Measurements from ENCODE around the gene MET.
"Not testable (repeated sequence)": the region's sequence is repeated elsewhere in the genome, so short reads cannot be mapped to it uniquely, and the experiment has no call there.

The MET gene

DNA sequence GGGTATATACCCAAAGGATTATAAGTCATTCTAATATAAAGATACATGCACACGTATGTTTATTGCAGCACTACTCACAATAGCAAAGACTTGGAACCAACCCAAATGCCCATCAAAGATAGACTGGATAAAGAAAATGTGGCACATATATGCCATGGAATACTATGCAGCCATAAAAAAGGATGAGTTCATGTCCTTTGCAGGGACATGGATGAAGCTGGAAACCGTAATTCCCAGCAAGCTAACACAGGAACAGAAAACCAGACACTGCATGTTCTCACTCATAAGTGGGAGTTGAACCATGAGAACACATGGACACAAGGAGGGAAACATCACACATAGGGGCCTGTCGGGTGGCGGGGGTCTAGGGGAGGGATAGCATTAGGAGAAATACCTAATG lies 79.1 kb downstream of the MET start:
- DNase-seq (ENCODE audit: low read depth in 1 of 2, low spot score in 1 of 2): not testable (repeated sequence)

DNA sequence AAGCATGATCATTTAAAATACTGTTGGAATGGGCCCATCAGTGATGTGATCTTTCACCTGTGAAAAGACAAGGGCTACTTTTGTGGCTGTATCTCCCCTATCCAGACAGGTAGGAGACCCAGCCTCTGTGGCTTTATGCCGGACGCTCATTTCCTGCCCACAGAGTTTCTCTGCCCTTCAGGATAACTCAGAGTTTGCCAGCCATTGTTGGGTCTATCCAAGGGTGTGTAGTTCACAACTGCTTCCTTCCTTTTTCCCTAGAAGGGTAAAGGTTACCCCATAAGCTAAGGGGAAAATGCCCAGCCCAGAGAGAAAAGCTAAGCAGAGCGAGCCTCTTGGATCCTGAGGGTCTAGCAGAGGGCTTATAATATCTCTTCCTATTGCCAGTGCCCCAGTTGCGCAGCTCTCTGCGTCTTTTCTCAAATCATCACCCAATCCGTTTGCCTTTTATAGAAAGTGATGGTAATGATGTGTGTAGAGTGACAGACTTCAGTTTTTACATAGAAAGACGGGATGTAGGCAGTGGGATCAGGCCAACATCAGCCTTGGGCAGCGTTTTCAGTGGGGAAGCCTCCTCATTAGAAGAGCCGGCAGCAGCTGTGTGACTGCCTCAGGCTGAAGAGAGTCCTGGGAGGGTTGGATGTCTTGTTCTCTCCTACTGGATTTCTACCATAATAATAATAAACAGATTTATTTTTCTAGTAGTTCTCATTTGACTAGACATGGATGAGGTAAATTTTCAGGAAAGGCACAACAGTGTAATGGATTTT lies 80.5 kb downstream of the MET start:
- no peak for DNase-seq (ENCODE audit: low read depth in 1 of 2, low spot score in 1 of 2)

DNA sequence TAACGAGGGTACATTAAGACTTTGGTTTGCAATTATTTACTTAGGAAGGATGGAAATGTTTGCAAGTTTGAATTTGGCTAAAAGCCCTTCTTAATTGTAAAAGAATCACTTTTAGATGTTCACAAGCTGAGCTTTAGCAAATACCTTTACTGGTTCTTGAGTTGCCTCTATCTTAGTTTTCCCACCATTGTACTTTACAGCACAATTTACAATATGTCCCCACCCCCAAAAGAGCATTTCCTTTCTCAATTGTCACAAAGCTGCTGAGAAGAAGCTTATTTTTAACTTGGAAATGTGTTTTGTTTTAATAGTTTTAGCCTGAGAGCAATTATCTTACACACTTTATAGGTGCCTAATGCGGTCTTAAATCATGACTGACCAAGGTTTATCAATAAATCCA lies 81.1 kb downstream of the MET start:
- no peak for DNase-seq (ENCODE audit: low read depth in 1 of 2, low spot score in 1 of 2)

DNA sequence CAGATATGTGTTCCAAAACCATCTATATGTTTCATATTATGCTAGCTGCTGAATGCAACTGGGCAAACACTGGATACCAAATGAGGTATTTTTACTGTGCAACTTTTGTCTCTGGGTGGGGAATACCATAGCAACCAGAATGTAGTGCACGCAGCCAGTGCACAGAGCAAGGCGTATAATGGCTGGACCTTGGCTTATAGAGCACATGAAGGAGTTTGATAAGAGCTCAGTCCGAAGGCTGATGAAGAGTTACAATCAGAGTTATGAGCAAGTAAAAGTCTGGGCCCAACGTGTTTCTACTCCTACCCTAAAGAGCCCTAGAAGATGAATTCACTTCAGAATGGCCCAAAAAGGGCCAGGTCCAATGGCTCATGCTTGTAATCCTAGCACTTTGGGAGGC lies 82.2 kb downstream of the MET start:
- DNase-seq (ENCODE audit: low read depth in 1 of 2, low spot score in 1 of 2): no peak

DNA sequence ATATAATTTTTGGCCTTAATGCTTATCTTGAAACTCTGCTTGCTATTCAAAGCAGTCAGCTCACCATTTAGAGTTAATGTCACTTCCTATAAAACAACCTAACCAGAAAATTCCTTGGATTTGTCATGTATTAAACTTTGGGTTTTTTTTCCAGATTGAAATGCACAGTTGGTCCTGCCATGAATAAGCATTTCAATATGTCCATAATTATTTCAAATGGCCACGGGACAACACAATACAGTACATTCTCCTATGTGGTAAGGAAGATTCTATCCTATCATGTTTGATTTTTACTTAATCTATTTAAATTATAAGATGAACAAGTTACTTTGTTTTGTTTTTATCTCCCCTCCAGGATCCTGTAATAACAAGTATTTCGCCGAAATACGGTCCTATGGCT lies 85.3 kb downstream of the MET start:
- DNase-seq (ENCODE audit: low read depth in 1 of 2, low spot score in 1 of 2): no peak

DNA sequence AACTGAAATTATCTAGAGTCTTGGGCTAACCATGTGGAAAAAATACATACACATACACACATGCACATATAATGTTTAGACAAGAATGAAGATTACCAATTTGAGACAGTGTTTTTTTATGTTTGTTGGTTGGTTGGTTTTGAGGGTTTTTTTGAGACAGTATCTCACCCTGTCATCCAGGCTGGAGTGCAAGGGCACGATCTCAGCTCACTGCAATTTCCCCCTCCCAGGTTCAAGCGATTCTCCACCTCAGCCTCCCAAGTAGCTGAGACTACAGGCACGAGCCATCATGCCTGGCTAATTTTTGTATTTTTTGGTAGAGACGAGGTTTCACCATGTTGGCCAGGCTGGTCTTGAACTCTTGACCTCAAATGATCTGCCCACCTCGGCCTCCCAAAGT lies 87.6 kb downstream of the MET start:
- not testable (repeated sequence) for DNase-seq (ENCODE audit: low read depth in 1 of 2, low spot score in 1 of 2)

DNA sequence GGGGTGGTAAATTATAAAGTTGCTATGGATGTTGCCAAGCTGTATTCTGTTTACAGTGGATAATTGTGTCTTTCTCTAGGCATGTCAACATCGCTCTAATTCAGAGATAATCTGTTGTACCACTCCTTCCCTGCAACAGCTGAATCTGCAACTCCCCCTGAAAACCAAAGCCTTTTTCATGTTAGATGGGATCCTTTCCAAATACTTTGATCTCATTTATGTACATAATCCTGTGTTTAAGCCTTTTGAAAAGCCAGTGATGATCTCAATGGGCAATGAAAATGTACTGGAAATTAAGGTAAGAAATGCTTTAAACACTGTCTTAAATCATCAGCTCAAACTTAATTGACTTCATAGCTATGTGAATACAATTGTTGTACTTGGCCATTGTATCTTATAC lies 91.0 kb downstream of the MET start:
- DNase-seq (ENCODE audit: low read depth in 1 of 2, low spot score in 1 of 2): no peak

DNA sequence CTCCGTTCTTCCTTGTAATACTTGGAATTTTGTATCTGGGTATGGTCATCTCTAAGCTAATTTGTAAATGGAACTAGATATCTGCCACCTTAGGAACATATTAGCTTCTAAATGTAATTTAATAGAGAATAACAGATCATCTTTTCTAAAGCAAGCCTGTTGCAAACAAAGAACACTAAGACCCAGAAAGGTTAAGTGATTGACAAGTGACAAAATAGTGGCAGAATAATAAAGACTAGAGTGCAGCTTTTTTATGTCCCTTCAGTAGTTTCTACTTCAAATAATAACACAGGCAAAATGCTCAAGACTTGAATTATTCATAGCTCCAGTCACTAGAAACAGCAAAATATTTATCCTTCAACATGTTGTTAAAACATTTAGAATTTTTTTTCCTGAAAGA lies 91.7 kb downstream of the MET start:
- DNase-seq (ENCODE audit: low read depth in 1 of 2, low spot score in 1 of 2): no peak

DNA sequence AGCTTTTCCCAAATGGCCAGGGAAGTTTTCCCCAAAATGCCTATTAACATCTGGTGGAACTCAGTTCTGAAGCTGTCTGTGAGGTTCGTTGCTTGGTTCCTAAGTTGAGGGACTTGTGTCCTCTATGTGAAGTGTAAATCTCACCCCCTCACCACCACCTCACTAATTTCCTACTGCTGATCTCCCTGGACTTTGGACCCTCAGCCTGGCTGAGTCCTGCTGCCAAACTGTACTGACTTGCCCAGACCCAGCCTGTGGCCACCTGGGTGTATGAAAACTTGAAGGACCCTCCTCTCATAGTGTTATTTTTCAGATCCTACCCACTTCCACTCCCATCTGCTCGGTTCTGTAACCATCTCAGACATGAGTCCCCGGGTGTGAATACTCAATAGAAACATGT lies 94.9 kb downstream of the MET start:
- DNase-seq (ENCODE audit: low read depth in 1 of 2, low spot score in 1 of 2): no peak

DNA sequence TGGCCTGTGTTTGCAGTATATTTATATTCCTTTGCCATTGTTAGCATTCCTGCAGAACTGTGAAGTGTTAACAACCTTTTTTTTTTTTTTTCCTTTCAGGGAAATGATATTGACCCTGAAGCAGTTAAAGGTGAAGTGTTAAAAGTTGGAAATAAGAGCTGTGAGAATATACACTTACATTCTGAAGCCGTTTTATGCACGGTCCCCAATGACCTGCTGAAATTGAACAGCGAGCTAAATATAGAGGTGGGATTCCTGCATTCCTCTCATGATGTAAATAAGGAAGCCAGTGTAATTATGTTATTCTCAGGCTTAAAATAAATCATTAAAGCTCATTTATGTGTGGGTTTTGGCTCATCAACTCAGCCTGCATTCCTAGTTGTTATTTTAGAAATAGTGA lies 97.5 kb downstream of the MET start:
- DNase-seq (ENCODE audit: low read depth in 1 of 2, low spot score in 1 of 2): no peak

DNA sequence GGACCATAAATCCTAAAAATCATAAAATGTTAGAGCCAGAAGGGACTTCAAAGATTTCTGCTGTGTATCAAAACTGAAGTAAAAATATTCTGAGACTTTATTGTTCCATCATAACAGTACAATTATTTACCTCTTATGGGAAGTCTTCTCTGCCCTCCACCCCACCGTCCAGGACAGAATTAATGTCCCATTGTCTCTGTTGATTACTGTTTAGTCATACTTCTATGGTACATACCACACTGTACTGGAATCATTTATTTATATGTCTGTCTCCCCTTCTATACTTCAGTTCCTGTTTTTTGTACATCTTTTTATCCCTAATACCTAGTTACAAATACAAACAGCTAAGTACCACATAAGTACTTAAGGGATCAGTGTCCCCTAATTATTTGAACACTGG lies 98.9 kb downstream of the MET start:
- DNase-seq (ENCODE audit: low read depth in 1 of 2, low spot score in 1 of 2): no peak

DNA sequence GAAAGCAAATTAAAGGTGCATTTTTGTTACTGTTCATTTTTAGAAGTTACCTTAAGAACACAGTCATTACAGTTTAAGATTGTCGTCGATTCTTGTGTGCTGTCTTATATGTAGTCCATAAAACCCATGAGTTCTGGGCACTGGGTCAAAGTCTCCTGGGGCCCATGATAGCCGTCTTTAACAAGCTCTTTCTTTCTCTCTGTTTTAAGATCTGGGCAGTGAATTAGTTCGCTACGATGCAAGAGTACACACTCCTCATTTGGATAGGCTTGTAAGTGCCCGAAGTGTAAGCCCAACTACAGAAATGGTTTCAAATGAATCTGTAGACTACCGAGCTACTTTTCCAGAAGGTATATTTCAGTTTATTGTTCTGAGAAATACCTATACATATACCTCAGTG lies 99.6 kb downstream of the MET start:
- no peak for DNase-seq (ENCODE audit: low read depth in 1 of 2, low spot score in 1 of 2)

DNA sequence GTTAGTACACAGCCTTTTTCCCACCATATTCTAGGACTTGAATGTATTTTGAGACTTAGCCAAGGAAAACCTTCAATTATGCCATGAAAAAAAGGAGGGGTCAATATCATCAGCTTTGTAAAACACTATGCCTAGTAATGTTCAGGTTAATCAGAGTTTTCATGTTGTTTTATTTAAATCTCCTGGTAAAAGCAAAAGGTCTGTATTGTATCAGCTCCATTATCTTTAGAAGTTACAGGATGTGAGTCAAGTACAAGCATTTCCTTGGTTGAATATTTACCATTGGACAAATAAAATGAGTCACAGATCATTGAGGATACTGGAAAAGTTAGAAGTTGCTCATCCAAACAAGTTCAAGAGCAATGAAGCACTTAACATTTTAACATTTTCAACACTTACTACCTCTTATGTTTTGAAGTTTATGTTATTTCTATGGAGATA lies 100.4 kb downstream of the MET start:
- DNase-seq (ENCODE audit: low read depth in 1 of 2, low spot score in 1 of 2): no peak

DNA sequence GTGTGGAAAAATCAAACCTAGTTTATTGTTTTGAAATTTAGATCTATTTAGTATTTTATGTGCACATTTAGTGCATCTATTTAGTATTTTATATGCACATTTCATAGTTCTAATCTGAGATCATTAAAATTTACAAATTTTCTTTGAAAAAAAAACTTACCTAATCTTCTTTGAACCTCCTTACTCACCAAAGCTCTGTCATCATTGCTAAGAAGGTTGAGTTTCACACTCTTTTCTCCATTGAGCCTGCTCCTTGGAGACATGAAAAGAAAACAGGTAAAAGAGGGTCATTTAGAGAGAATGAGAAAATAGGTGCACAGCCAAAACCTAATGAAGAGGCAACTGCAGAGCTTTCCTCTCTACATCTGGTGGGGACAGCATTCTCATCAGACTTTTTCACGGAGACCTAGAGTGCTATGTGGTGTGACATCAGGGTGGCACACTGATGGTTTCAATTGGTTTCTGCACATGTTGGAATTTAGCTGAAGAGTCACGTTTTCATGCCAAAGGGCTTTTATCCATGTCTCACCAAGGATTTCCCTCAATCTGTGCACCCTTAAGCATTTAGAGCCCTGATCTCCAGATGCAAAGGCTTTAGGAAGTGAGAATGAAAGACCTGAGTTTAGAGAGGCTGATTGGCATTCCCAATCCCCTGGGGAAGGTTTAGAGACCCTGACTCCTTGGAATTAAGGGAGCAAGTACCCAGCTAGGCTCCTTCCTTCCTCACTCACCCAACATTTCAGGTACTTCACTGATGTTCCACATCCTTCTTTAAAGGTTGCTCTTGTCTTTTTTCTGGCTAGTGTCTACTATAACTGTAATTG lies 101.1 kb downstream of the MET start:
- no peak for DNase-seq (ENCODE audit: low read depth in 1 of 2, low spot score in 1 of 2)

DNA sequence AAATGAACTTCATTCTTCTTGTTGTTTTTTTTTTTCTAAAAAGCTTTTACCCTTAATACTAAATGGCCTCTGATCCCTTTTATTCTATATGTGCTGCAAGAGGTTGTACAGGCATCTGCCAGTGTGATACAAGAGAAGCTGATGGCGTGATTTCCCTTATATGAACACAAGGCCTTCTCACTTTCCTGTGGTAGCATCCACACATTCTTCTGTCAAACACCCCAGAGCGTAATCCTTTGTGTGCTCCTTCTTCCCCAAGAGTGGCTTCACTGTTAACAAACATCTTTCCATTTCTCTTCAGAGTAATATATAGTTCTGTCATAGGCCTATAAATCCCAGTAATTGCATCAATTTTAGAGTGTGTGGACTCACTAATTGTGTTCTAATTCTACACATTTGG lies 104.0 kb downstream of the MET start:
- DNase-seq (ENCODE audit: low read depth in 1 of 2, low spot score in 1 of 2): no peak

DNA sequence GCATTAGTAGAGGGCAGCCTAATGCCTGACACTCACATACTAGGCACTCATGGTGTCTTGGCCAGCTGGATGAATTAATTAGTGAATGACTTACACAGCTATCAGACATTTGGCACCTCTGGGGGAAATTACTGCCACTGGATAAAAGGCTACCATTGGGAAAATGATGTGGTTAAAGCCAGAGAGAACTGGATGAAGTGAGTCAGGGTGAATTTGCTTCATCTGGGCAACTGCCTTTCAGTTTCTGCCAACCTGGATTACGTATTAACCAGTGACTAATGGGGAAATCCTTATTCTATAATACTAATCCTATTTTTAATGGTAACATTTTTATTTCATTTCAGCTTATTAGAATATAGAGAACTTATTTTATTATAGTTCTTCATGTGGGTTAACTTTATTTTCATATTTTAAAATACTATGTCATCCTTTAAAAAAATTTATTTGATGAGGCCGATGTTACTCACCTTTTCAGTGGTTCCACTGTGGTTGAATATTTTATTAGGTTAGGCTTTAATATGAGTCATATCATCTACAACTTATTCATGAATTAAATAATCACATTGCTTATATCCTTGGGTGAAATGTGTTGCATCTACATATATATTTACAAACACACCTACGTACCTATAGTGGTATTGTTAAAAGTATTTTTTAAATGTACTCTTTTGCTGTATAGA lies 104.8 kb downstream of the MET start:
- no peak for DNase-seq (ENCODE audit: low read depth in 1 of 2, low spot score in 1 of 2)

DNA sequence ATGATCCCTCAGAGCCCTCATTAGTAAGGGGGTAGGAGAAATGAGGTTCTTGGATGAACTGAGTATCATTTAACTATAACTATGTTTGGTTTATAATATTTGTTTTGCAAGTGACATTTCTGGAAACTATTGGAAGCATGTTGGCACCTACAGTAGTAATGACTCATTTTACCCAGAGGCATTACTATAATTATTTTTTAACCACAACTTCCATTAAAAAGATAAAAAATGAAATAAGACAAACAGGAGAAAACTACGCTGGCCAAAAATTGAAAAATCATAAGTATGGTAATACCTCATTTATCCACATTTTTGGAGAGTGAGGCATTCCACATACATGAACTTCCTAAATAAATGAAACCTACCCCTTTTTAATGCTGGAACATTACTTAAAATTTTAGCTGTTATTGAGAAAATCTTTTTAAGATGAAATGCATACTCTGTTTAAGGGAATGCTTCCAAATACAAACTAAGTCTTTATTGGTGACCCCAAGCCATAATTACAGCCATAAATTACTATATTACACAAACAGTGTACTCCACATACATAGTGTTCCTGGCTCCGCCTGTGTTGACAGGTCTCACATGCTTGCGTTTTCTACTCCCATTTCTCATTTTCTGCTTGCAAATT lies 105.8 kb downstream of the MET start:
- no peak for DNase-seq (ENCODE audit: low read depth in 1 of 2, low spot score in 1 of 2)

DNA sequence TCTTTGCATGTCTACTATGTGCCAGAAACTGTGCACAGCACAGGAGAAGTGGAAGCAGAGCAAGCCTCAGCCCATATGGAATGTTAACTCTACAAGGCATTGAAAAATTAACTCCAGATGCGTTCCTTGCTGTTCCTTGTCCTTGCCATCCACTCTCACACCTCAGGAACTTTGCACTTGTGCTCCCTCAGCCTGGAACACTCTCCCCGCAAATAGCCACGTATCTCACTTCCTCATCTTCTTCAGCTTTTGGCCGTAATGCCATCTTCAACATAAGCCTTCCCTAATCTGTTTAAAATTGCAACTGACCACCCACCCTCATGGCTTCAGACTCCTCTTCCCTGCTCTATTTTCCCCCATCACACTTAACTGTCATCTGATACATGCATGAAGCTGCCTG lies 107.2 kb downstream of the MET start:
- DNase-seq (ENCODE audit: low read depth in 1 of 2, low spot score in 1 of 2): no peak

DNA sequence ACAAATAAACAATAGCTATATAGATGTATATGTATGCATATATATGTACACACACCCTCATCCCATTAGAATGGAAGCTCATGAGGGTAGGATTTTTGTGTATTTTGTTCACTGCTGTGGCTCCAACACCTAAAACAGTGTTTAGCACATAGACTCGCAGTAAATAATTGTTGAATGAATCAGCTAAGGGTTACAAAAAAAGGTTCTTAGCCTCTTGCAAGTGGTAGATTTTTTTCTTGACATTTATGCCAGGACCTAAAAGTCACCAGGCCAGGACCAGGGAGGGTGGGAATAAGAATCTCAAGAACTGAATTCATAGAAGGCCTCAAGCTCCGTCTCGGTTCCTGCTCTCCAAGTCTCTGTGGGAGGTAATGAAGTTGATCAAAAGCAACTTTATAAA lies 107.9 kb downstream of the MET start:
- no peak for DNase-seq (ENCODE audit: low read depth in 1 of 2, low spot score in 1 of 2)

DNA sequence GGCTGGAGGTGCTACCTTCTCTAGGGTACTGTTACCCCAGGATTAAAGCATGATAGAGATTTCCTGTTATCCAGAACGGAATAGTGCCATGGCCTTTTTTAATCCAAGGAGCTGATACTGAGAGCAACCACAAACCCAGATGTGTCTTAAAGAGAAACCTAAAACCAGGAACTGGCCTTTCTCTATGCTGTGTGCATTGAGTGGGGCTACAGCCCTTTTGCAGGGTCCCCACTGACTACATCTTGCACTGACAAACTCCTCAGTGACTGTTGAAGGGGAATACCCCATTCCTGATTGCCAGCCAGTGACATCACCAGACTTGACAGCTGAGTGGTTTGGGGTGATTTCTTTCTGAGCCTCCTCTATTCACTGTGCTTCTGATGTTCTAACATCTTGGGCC lies 108.5 kb downstream of the MET start:
- DNase-seq (ENCODE audit: low read depth in 1 of 2, low spot score in 1 of 2): no peak

DNA sequence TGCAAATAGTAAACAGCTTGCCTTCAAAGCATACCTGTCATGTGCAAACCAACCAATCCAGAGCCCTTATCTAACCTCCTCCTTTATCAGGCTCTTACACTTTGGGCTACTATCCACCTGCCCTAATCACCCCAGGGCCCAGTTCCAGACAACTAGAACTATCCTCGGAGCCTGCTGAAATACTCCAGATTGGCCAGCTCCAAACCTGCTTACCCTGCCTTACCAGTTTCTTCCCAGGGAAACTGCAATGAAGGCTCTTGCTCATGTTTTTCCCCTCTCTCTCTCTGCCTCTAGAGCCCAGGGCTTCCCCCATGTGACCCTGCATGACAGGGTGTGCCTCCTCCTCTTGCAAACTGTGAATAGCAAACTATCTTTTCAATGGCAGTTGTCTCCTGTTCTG lies 109.0 kb downstream of the MET start:
- no peak for DNase-seq (ENCODE audit: low read depth in 1 of 2, low spot score in 1 of 2)

DNA sequence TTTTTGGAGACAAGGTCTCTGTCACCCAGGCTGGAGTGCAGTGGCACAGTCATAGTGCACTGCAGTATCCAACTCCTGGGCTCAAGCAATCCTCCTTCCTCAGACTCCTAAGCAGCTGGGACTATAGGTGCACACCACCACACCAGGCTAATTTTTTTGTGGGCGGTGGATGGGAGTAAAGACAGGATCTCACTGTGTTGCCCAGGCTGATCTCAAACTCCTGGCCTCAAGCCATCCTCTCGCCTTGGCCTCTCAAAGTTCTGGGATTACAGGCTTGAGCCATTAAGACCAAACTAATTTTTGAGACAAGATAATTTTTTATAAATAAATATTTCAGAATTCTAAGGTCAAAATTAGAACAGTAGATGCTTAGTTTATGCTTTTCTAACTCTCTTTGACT lies 109.6 kb downstream of the MET start:
- DNase-seq (ENCODE audit: low read depth in 1 of 2, low spot score in 1 of 2): no peak

Data from activated CD4-positive, alpha-beta T cell treated with anti-CD3 and anti-CD28 coated beads, Interleukin-2, amount 50 U/mL, for 24 hours (primary cell).